Neural cell (in vitro differentiated cells): ENCODE measurements around the gene PLAC9. TPM values are rescaled to one million over a fixed set of nuclear protein-coding genes. Genes with fewer than 3 reads are reported as not detected.

Source experiments
- H2AFZ ChIP-seq: fragments of 200-600, 300-800 bp; sonication (generic), shearing (Covaris generic); 2 replicates; pipeline ENCODE4 v1.6.0; 2014; ENCODE audit warnings: low read depth, mild to moderate bottlenecking, antibody characterized with exemption, low read length, moderate library complexity
- H3F3A ChIP-seq: fragments of 200-600 bp; shearing (Covaris generic); 2 replicates; pipeline ENCODE4 v1.6.1; 2016; ENCODE audit warnings: mild to moderate bottlenecking, moderate library complexity, mixed read lengths, antibody characterized with exemption, low read length; ENCODE audit not compliant: insufficient read depth, poor library complexity, severe bottlenecking
- H3K27ac ChIP-seq: fragments of 200-600, 300-800 bp; sonication (generic), shearing (Covaris generic); 2 replicates; pipeline ENCODE4 v1.5.1; 2014; ENCODE audit warnings: mild to moderate bottlenecking, low read length, moderate library complexity
- H3K27me3 ChIP-seq: fragments of 300-800, 200-600 bp; sonication (generic), shearing (Covaris generic); 2 replicates; pipeline ENCODE4 v1.6.0; 2014; ENCODE audit warnings: mild to moderate bottlenecking, low read depth, low read length, moderate library complexity; ENCODE audit not compliant: insufficient read depth
- H3K36me3 ChIP-seq: fragments of 300-800, 200-600 bp; sonication (generic), shearing (Covaris generic); 2 replicates; pipeline ENCODE4 v1.5.1; 2014; ENCODE audit warnings: mild to moderate bottlenecking, antibody characterized with exemption, low read length, moderate library complexity; ENCODE audit not compliant: insufficient read depth
- H3K4me2 ChIP-seq: fragments of 300-800, 200-600 bp; sonication (generic), shearing (Covaris generic); 2 replicates; pipeline ENCODE4 v1.6.0; 2014; ENCODE audit warnings: mild to moderate bottlenecking, low read length
- H3K4me3 ChIP-seq: fragments of 300-800, 200-600 bp; sonication (generic), shearing (Covaris generic); 2 replicates; pipeline ENCODE4 v1.5.1; 2014; ENCODE audit warnings: mild to moderate bottlenecking, low read length, moderate library complexity
- H3K79me2 ChIP-seq: fragments of 200-600 bp; shearing (Covaris generic); replicated peaks from 2 replicates; pipeline ENCODE4 v1.6.0; 2014; ENCODE audit warnings: mild to moderate bottlenecking, low read length, moderate library complexity; ENCODE audit not compliant: insufficient read depth
- H3K9ac ChIP-seq: fragments of 300-800, 200-600 bp; sonication (generic), shearing (Covaris generic); 2 replicates; pipeline ENCODE4 v1.6.1; 2016; ENCODE audit warnings: mild to moderate bottlenecking, low read length, mixed read lengths
- H3K9me2 ChIP-seq: fragments of 200-600 bp; shearing (Covaris generic); 2 replicates; pipeline ENCODE4 v1.6.1; 2016; ENCODE audit warnings: mild to moderate bottlenecking, low read length, mixed read lengths; ENCODE audit not compliant: insufficient read depth
- H3K9me3 ChIP-seq: fragments of 200-600, 300-800 bp; sonication (generic), shearing (Covaris generic); 2 replicates; pipeline ENCODE4 v1.6.1; 2016; ENCODE audit warnings: mild to moderate bottlenecking, mixed run types, low read length, moderate library complexity, mixed read lengths
- H4K20me1 ChIP-seq: fragments of 200-600 bp; shearing (Covaris generic); 2 replicates; pipeline ENCODE4 v1.6.1; 2016; ENCODE audit warnings: mild to moderate bottlenecking, mixed run types; ENCODE audit not compliant: insufficient read depth
- EP300 ChIP-seq: fragments of 450-650 bp; conservative IDR thresholded peaks from 2 replicates; pipeline ENCODE4 v1.6.1; 2014; ENCODE audit warnings: antibody characterized with exemption, mild to moderate bottlenecking, moderate library complexity; ENCODE audit not compliant: poor library complexity, severe bottlenecking
- EZH2 ChIP-seq: fragments of 200-600, 300-800 bp; shearing (Covaris generic), sonication (generic); IDR thresholded peaks from 2 replicates; pipeline ENCODE4 v1.6.1; 2014; ENCODE audit warnings: antibody characterized with exemption, low read length, borderline replicate concordance, mild to moderate bottlenecking; ENCODE audit not compliant: insufficient read depth, poor library complexity, severe bottlenecking
- MXI1 ChIP-seq: fragments of 450-650 bp; conservative IDR thresholded peaks from 2 replicates; pipeline ENCODE4 v1.6.1; 2014; ENCODE audit warnings: antibody characterized with exemption, mild to moderate bottlenecking; ENCODE audit not compliant: poor library complexity, severe bottlenecking
- POLR2AphosphoS5 ChIP-seq: IDR thresholded peaks from 2 replicates; pipeline ENCODE4 v1.6.1; 2012
- RAD21 ChIP-seq: fragments of 450-650 bp; conservative IDR thresholded peaks from 2 replicates; pipeline ENCODE4 v1.6.1; 2014; ENCODE audit warnings: antibody characterized with exemption, mild to moderate bottlenecking, moderate library complexity
- REST ChIP-seq: IDR thresholded peaks from 2 replicates; pipeline ENCODE4 v1.6.1; 2012; ENCODE audit warnings: borderline replicate concordance
- SMC3 ChIP-seq: fragments of 450-650 bp; conservative IDR thresholded peaks from 2 replicates; pipeline ENCODE4 v1.6.1; 2014; ENCODE audit warnings: antibody characterized with exemption, mild to moderate bottlenecking, moderate library complexity; ENCODE audit not compliant: poor library complexity
- TAF1 ChIP-seq: IDR thresholded peaks from 2 replicates; pipeline ENCODE4 v1.6.1; 2012; ENCODE audit warnings: low read depth
- polyA plus RNA-seq: library from polyadenylated mRNA; depleted of rRNA; stranded (reverse); fragments of >200 nt; gene quantifications from 2 replicates; pipeline ENCODE4 v1.2.3, GENCODE V29; 2014
- TF ChIP-seq, protein P1 (sequence below): fragments of 450-650 bp; IDR thresholded peaks from 2 replicates; pipeline ENCODE4 v1.5.1; 2014; ENCODE audit warnings: antibody characterized with exemption, mild to moderate bottlenecking, moderate library complexity; ENCODE audit not compliant: poor library complexity, severe bottlenecking

Gene PLAC9
- polyA plus RNA-seq, 1 donor from 2014 or later: not detected

DNA sequence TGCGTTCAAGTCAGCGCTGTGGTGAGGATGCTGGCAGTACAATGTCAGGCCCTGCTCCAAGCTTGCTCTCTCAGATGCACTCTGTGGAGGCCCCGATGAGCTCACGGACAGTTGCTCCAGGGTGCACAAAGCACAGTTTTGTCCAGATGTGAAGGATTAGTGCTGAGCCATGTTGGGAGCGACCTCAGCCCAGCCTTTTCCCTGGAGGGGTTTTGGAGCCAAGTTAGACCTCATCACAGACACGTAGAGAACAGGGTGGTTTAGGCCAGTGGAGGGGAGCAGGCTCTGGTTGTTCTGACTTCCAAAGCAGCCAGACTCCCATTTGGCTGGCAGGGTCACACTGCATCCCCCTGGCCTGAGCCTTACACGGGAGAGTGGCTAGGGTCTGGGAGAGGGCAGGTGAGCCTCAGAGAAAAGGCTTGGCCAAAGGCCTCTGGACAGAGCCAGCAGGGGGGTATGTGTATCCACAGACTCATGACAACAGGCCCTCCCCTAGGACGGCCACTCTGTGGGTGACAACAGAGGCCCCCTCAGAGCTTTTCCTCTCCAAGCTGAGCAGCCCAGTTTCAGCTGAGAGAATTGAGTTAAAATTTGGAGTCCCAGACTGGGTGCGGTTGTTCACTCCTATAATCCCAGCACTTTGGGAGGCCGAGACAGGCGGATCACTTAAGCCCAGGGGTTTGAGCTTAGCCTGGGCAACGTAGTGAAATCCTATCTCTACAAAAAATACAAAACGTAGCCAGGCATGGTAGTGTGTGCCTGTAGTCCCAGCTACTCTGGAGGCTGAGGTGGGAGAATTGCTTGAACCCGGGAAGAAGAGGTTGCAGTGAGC, 4.7 kb downstream of the PLAC9 start:
- Histone ChIP-seq H3K9me2 (no peaks in the 10 kb centered on the region), H3K9me3 (no peaks in the 10 kb centered on the region), H3K4me2 (no peak overlapping the region), H2AFZ (no peak overlapping the region), H3K4me3 (no peak overlapping the region), H3K27me3 (peaks cover 17% of the 10 kb centered on the region), H3K36me3 (no peaks in the 10 kb centered on the region), H3K79me2 (no peaks in the 10 kb centered on the region), H3F3A (no peaks in the 10 kb centered on the region), H3K27ac (no peak overlapping the region), H3K9ac (no peak overlapping the region), H4K20me1 (no peaks in the 10 kb centered on the region)
- no peak for TF ChIP-seq TAF1
- TF ChIP-seq POLR2AphosphoS5: no peak
- no peak for TF ChIP-seq EZH2
- TF ChIP-seq RAD21: no peak
- TF ChIP-seq EP300: no peak
- no peak for TF ChIP-seq SMC3

DNA sequence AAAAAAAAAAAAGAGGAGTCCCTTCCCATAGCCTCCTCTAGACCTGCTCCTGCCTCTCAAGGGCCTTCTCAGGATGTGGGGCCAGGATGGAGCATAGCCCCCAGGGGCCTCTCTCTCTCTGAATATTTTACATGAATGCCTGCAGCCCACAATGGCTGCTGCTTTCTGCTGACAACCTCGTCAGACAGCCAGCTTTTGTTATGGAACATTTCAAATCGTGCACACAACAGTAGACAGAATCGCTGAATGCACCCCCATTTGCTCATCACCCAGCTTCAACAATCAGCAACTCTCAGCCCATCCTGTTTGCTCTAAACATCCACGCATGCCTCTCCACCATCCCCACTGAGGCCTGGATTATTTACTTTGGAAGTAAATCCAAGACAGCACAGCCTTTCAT, 5.4 kb downstream of the PLAC9 start:
- no peaks in the 10 kb centered on the region for H3F3A ChIP-seq
- peak; percentile 67 for TF ChIP-seq POLR2AphosphoS5
- TF ChIP-seq, protein P1, sequence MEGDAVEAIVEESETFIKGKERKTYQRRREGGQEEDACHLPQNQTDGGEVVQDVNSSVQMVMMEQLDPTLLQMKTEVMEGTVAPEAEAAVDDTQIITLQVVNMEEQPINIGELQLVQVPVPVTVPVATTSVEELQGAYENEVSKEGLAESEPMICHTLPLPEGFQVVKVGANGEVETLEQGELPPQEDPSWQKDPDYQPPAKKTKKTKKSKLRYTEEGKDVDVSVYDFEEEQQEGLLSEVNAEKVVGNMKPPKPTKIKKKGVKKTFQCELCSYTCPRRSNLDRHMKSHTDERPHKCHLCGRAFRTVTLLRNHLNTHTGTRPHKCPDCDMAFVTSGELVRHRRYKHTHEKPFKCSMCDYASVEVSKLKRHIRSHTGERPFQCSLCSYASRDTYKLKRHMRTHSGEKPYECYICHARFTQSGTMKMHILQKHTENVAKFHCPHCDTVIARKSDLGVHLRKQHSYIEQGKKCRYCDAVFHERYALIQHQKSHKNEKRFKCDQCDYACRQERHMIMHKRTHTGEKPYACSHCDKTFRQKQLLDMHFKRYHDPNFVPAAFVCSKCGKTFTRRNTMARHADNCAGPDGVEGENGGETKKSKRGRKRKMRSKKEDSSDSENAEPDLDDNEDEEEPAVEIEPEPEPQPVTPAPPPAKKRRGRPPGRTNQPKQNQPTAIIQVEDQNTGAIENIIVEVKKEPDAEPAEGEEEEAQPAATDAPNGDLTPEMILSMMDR: no peak
- TF ChIP-seq EZH2: no peak
- no peak for TF ChIP-seq REST
- no peak for TF ChIP-seq TAF1

DNA sequence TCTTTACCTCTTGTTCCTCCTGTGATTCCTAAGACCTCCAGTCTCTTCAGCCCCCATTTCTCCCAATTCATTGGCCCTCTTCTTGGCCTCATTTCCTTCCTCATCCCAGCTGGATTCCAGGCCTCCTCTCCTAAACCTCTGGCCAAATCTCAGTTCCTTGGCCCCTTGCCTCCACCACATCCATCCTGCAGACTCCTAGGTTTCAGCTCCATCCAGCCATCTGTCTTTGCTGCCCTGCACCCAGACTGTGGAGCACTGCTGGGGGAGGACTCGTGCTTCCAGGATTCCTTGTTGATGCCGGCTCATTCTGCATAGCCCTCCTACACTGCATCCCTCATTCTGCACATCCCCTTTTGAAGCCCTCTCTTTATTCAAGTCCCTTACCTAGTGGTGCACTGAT, 6.7 kb downstream of the PLAC9 start:
- Histone ChIP-seq H3K27ac (no peak overlapping the region), H3K9me3 (no peaks in the 10 kb centered on the region), H3K9me2 (no peaks in the 10 kb centered on the region), H3K36me3 (no peaks in the 10 kb centered on the region), H3K4me3 (no peak overlapping the region), H3K9ac (no peak overlapping the region), H3F3A (no peaks in the 10 kb centered on the region), H3K27me3 (no peaks in the 10 kb centered on the region), H3K79me2 (no peaks in the 10 kb centered on the region), H4K20me1 (no peaks in the 10 kb centered on the region), H2AFZ (no peak overlapping the region), H3K4me2 (no peak overlapping the region)
- no peak for TF ChIP-seq REST
- TF ChIP-seq SMC3: no peak
- no peak for TF ChIP-seq MXI1
- TF ChIP-seq EP300: no peak
- TF ChIP-seq RAD21: no peak
- no peak for TF ChIP-seq TAF1
- TF ChIP-seq POLR2AphosphoS5: no peak
- TF ChIP-seq EZH2: no peak
- TF ChIP-seq, protein P1: no peak

More for the DNA sequence above, 5.4 kb downstream of the PLAC9 start:
- H3K4me3 ChIP-seq: no peak overlapping the region
- no peaks in the 10 kb centered on the region for H3K36me3 ChIP-seq
- H3K9ac ChIP-seq: no peak overlapping the region
- no peaks in the 10 kb centered on the region for H3K9me3 ChIP-seq
- no peak overlapping the region for H3K27ac ChIP-seq
- H3K79me2 ChIP-seq: no peaks in the 10 kb centered on the region
- peaks cover 10% of the 10 kb centered on the region for H3K27me3 ChIP-seq
- H2AFZ ChIP-seq: no peak overlapping the region
- H3K4me2 ChIP-seq: no peak overlapping the region
- no peaks in the 10 kb centered on the region for H4K20me1 ChIP-seq
- no peaks in the 10 kb centered on the region for H3K9me2 ChIP-seq
